ENCODE data around the gene ANKRD55.
"Not testable (repeated sequence)": the region's sequence is repeated elsewhere in the genome, so short reads cannot be mapped to it uniquely, and the experiment has no call there.

Gene ANKRD55

GRCh38 chr5:56108246-56108645 lies 124.9 kb downstream of the ANKRD55 start:
- Histone ChIP-seq H3K9ac (ENCODE audit: low read depth, low read length) (no peak overlapping the region), H3K9me3 (ENCODE audit: control insufficient read depth, insufficient read depth, low read length) (no peaks in the 10 kb centered on the region), H3K27me3 (ENCODE audit: control insufficient read depth, insufficient read depth, low read length) (no peaks in the 10 kb centered on the region), H3K4me3 (ENCODE audit: low read depth, low read length) (no peak overlapping the region), H3K36me3 (ENCODE audit: control insufficient read depth, insufficient read depth, low read length) (no peaks in the 10 kb centered on the region), H3K4me1 (ENCODE audit: control insufficient read depth, insufficient read depth, low read length) (no peaks in the 10 kb centered on the region)

GRCh38 chr5:56106837-56107236 lies 126.3 kb downstream of the ANKRD55 start:
- Histone ChIP-seq H3K36me3 (ENCODE audit: control insufficient read depth, insufficient read depth, low read length) (no peaks in the 10 kb centered on the region), H3K4me1 (ENCODE audit: control insufficient read depth, insufficient read depth, low read length) (no peaks in the 10 kb centered on the region), H3K9ac (ENCODE audit: low read depth, low read length) (no peak overlapping the region), H3K27me3 (ENCODE audit: control insufficient read depth, insufficient read depth, low read length) (no peaks in the 10 kb centered on the region), H3K4me3 (ENCODE audit: low read depth, low read length) (no peak overlapping the region), H3K9me3 (ENCODE audit: control insufficient read depth, insufficient read depth, low read length) (no peaks in the 10 kb centered on the region)

GRCh38 chr5:56105511-56106291 lies 127.4 kb downstream of the ANKRD55 start:
- Histone ChIP-seq H3K27me3 (ENCODE audit: control insufficient read depth, insufficient read depth, low read length) (no peaks in the 10 kb centered on the region), H3K9me3 (ENCODE audit: control insufficient read depth, insufficient read depth, low read length) (no peaks in the 10 kb centered on the region), H3K4me1 (ENCODE audit: control insufficient read depth, insufficient read depth, low read length) (no peaks in the 10 kb centered on the region), H3K36me3 (ENCODE audit: control insufficient read depth, insufficient read depth, low read length) (no peaks in the 10 kb centered on the region), H3K4me3 (ENCODE audit: low read depth, low read length) (no peak overlapping the region), H3K9ac (ENCODE audit: low read depth, low read length) (no peak overlapping the region)

GRCh38 chr5:56102889-56103288 lies 130.2 kb downstream of the ANKRD55 start:
- no peaks in the 10 kb centered on the region for H3K36me3 ChIP-seq (ENCODE audit: control insufficient read depth, insufficient read depth, low read length)
- no peaks in the 10 kb centered on the region for H3K27me3 ChIP-seq (ENCODE audit: control insufficient read depth, insufficient read depth, low read length)
- no peaks in the 10 kb centered on the region for H3K9me3 ChIP-seq (ENCODE audit: control insufficient read depth, insufficient read depth, low read length)
- H3K9ac ChIP-seq (ENCODE audit: low read depth, low read length): no peak overlapping the region
- no peak overlapping the region for H3K4me3 ChIP-seq (ENCODE audit: low read depth, low read length)
- H3K4me1 ChIP-seq (ENCODE audit: control insufficient read depth, insufficient read depth, low read length): no peaks in the 10 kb centered on the region

GRCh38 chr5:56102207-56102606 lies 130.9 kb downstream of the ANKRD55 start:
- not testable (repeated sequence) for H3K9me3 ChIP-seq (ENCODE audit: control insufficient read depth, insufficient read depth, low read length); H3K9ac ChIP-seq (ENCODE audit: low read depth, low read length); H3K4me1 ChIP-seq (ENCODE audit: control insufficient read depth, insufficient read depth, low read length); H3K4me3 ChIP-seq (ENCODE audit: low read depth, low read length); H3K27me3 ChIP-seq (ENCODE audit: control insufficient read depth, insufficient read depth, low read length); H3K36me3 ChIP-seq (ENCODE audit: control insufficient read depth, insufficient read depth, low read length)

GRCh38 chr5:56101180-56101579 lies 131.9 kb downstream of the ANKRD55 start:
- Histone ChIP-seq H3K4me1 (ENCODE audit: control insufficient read depth, insufficient read depth, low read length) (no peaks in the 10 kb centered on the region), H3K9ac (ENCODE audit: low read depth, low read length) (no peak overlapping the region), H3K9me3 (ENCODE audit: control insufficient read depth, insufficient read depth, low read length) (no peaks in the 10 kb centered on the region)

GRCh38 chr5:56100439-56101176 lies 132.5 kb downstream of the ANKRD55 start:
- no peaks in the 10 kb centered on the region for H3K4me1 ChIP-seq (ENCODE audit: control insufficient read depth, insufficient read depth, low read length)
- H3K9ac ChIP-seq (ENCODE audit: low read depth, low read length): no peak overlapping the region
- no peaks in the 10 kb centered on the region for H3K27me3 ChIP-seq (ENCODE audit: control insufficient read depth, insufficient read depth, low read length)
- H3K9me3 ChIP-seq (ENCODE audit: control insufficient read depth, insufficient read depth, low read length): no peaks in the 10 kb centered on the region
- H3K36me3 ChIP-seq (ENCODE audit: control insufficient read depth, insufficient read depth, low read length): no peaks in the 10 kb centered on the region
- no peak overlapping the region for H3K4me3 ChIP-seq (ENCODE audit: low read depth, low read length)

More at GRCh38 chr5:56101180-56101579, 131.9 kb downstream of the ANKRD55 start:
- H3K4me3 ChIP-seq (ENCODE audit: low read depth, low read length): no peak overlapping the region
- no peaks in the 10 kb centered on the region for H3K36me3 ChIP-seq (ENCODE audit: control insufficient read depth, insufficient read depth, low read length)
- no peaks in the 10 kb centered on the region for H3K27me3 ChIP-seq (ENCODE audit: control insufficient read depth, insufficient read depth, low read length)

- H3K4me3 ChIP-seq (ENCODE audit: low read depth, low read length): no peak overlapping the region
- H3K27me3 ChIP-seq (ENCODE audit: control insufficient read depth, insufficient read depth, low read length): no peaks in the 10 kb centered on the region
- no peaks in the 10 kb centered on the region for H3K4me1 ChIP-seq (ENCODE audit: control insufficient read depth, insufficient read depth, low read length)
- no peaks in the 10 kb centered on the region for H3K9me3 ChIP-seq (ENCODE audit: control insufficient read depth, insufficient read depth, low read length)
- H3K9ac ChIP-seq (ENCODE audit: low read depth, low read length): no peak overlapping the region
- no peaks in the 10 kb centered on the region for H3K36me3 ChIP-seq (ENCODE audit: control insufficient read depth, insufficient read depth, low read length)
These were observed 133.8 kb downstream of the ANKRD55 start for GRCh38 chr5:56099346-56099745.

GRCh38 chr5:56097055-56097454 lies 136.1 kb downstream of the ANKRD55 start:
- no peaks in the 10 kb centered on the region for H3K9me3 ChIP-seq (ENCODE audit: control insufficient read depth, insufficient read depth, low read length)
- no peak overlapping the region for H3K4me3 ChIP-seq (ENCODE audit: low read depth, low read length)
- H3K36me3 ChIP-seq (ENCODE audit: control insufficient read depth, insufficient read depth, low read length): no peaks in the 10 kb centered on the region
- H3K27me3 ChIP-seq (ENCODE audit: control insufficient read depth, insufficient read depth, low read length): no peaks in the 10 kb centered on the region
- H3K9ac ChIP-seq (ENCODE audit: low read depth, low read length): no peak overlapping the region
- no peaks in the 10 kb centered on the region for H3K4me1 ChIP-seq (ENCODE audit: control insufficient read depth, insufficient read depth, low read length)

GRCh38 chr5:56095579-56096102 lies 137.5 kb downstream of the ANKRD55 start:
- no peaks in the 10 kb centered on the region for H3K4me1 ChIP-seq (ENCODE audit: control insufficient read depth, insufficient read depth, low read length)
- no peaks in the 10 kb centered on the region for H3K36me3 ChIP-seq (ENCODE audit: control insufficient read depth, insufficient read depth, low read length)
- no peaks in the 10 kb centered on the region for H3K9me3 ChIP-seq (ENCODE audit: control insufficient read depth, insufficient read depth, low read length)

GRCh38 chr5:56094579-56095361 lies 138.4 kb downstream of the ANKRD55 start:
- Histone ChIP-seq H3K9me3 (ENCODE audit: control insufficient read depth, insufficient read depth, low read length) (no peaks in the 10 kb centered on the region), H3K27me3 (ENCODE audit: control insufficient read depth, insufficient read depth, low read length) (no peaks in the 10 kb centered on the region), H3K4me3 (ENCODE audit: low read depth, low read length) (no peak overlapping the region), H3K4me1 (ENCODE audit: control insufficient read depth, insufficient read depth, low read length) (no peaks in the 10 kb centered on the region), H3K9ac (ENCODE audit: low read depth, low read length) (no peak overlapping the region), H3K36me3 (ENCODE audit: control insufficient read depth, insufficient read depth, low read length) (no peaks in the 10 kb centered on the region)

More at GRCh38 chr5:56095579-56096102, 137.5 kb downstream of the ANKRD55 start:
- Histone ChIP-seq H3K9ac (ENCODE audit: low read depth, low read length) (no peak overlapping the region), H3K27me3 (ENCODE audit: control insufficient read depth, insufficient read depth, low read length) (no peaks in the 10 kb centered on the region), H3K4me3 (ENCODE audit: low read depth, low read length) (no peak overlapping the region)

All from iPS-15b (cell line).